H9 (cell line): ENCODE results near the gene GLYR1. TPM values are rescaled to one million over a fixed set of nuclear protein-coding genes. Genes with fewer than 3 reads are reported as not detected.
A peak's percentile ranks its signal among the peaks of the same experiment; 100 is the strongest.
"Not testable (repeated sequence)": the region's sequence is repeated elsewhere in the genome, so short reads cannot be mapped to it uniquely, and the experiment has no call there.

Experiments used
- DNase-seq: peaks from one replicate; pipeline ENCODE4 v3.0.0-alpha.2; 2017
- H2AFZ ChIP-seq: one replicate; pipeline ENCODE4 v1.6.1; 2013; ENCODE audit warnings: mild to moderate bottlenecking, low read length, control low read depth, moderate library complexity
- H2AK5ac ChIP-seq: 2 replicates; pipeline ENCODE4 v1.6.1; 2013; ENCODE audit warnings: low read length, control low read depth, mixed read lengths; ENCODE audit not compliant: insufficient read length
- H2BK120ac ChIP-seq: one replicate; pipeline ENCODE4 v1.6.1; 2013; ENCODE audit warnings: low read depth, mild to moderate bottlenecking, low read length, control low read depth, inconsistent platforms; ENCODE audit not compliant: poor library complexity, severe bottlenecking
- H2BK12ac ChIP-seq: 2 replicates; pipeline ENCODE4 v1.6.1; 2013; ENCODE audit warnings: low read length, control low read depth, mixed read lengths, low read depth; ENCODE audit not compliant: insufficient read length
- H2BK15ac ChIP-seq: 2 replicates; pipeline ENCODE4 v1.6.1; 2013; ENCODE audit warnings: low read depth, low read length, control low read depth
- H2BK20ac ChIP-seq: one replicate; pipeline ENCODE4 v1.6.1; 2013; ENCODE audit warnings: low read depth, mild to moderate bottlenecking, low read length, control low read depth, inconsistent platforms; ENCODE audit not compliant: poor library complexity, severe bottlenecking
- H2BK5ac ChIP-seq: 2 replicates; pipeline ENCODE4 v1.6.1; 2013; ENCODE audit warnings: low read length, control low read depth, mixed read lengths; ENCODE audit not compliant: insufficient read length
- H3K14ac ChIP-seq: 2 replicates; pipeline ENCODE4 v1.6.1; 2013; ENCODE audit warnings: low read length, control low read depth; ENCODE audit not compliant: insufficient read depth
- H3K18ac ChIP-seq: 2 replicates; pipeline ENCODE4 v1.6.1; 2013; ENCODE audit warnings: low read depth, mild to moderate bottlenecking, mixed read lengths, low read length, control low read depth; ENCODE audit not compliant: insufficient read length
- H3K23ac ChIP-seq: 2 replicates; pipeline ENCODE4 v1.6.1; 2013; ENCODE audit warnings: low read length, control low read depth, mixed read lengths, low read depth; ENCODE audit not compliant: insufficient read length
- H3K23me2 ChIP-seq: 2 replicates; pipeline ENCODE4 v1.6.1; 2013; ENCODE audit warnings: low read depth, mild to moderate bottlenecking, mixed read lengths, low read length, control low read depth; ENCODE audit not compliant: insufficient read length, poor library complexity, severe bottlenecking
- H3K27ac ChIP-seq: 2 replicates; pipeline ENCODE4 v1.5.1; 2013; ENCODE audit warnings: low read length, control low read depth, mixed read lengths, low read depth; ENCODE audit not compliant: insufficient read length
- H3K27me3 ChIP-seq: 2 replicates; pipeline ENCODE4 v1.6.1; 2013; ENCODE audit warnings: low read length, control low read depth, inconsistent platforms; ENCODE audit not compliant: insufficient read depth
- H3K4ac ChIP-seq: 2 replicates; pipeline ENCODE4 v1.6.1; 2013; ENCODE audit warnings: low read depth, mild to moderate bottlenecking, control low read depth, inconsistent platforms, low read length, moderate library complexity
- H3K4me1 ChIP-seq: 2 replicates; pipeline ENCODE4 v1.6.1; 2013; ENCODE audit warnings: low read length, control low read depth, inconsistent platforms; ENCODE audit not compliant: insufficient read depth
- H3K4me2 ChIP-seq: 2 replicates; pipeline ENCODE4 v1.6.1; 2013; ENCODE audit warnings: low read length, control low read depth, mixed read lengths; ENCODE audit not compliant: insufficient read length, insufficient read depth
- H3K56ac ChIP-seq: 2 replicates; pipeline ENCODE4 v1.6.1; 2013; ENCODE audit warnings: low read depth, mild to moderate bottlenecking, mixed read lengths, low read length, control low read depth; ENCODE audit not compliant: insufficient read length
- H3K79me1 ChIP-seq: 2 replicates; pipeline ENCODE4 v1.6.1; 2013; ENCODE audit warnings: low read depth, mild to moderate bottlenecking, moderate library complexity, low read length, control low read depth, inconsistent platforms; ENCODE audit not compliant: insufficient read depth, poor library complexity, severe bottlenecking
- H3K79me2 ChIP-seq: 2 replicates; pipeline ENCODE4 v1.6.1; 2013; ENCODE audit warnings: low read length, control low read depth, inconsistent platforms; ENCODE audit not compliant: insufficient read depth
- H3K9ac ChIP-seq: 2 replicates; pipeline ENCODE4 v1.6.1; 2013; ENCODE audit warnings: low read length, control low read depth, mixed read lengths; ENCODE audit not compliant: insufficient read length; ENCODE audit errors: extremely low read depth
- H3K9me3 ChIP-seq: one replicate; pipeline ENCODE4 v1.6.1; 2013; ENCODE audit warnings: low read depth, low read length, inconsistent platforms; ENCODE audit not compliant: control insufficient read depth
- H3T11ph ChIP-seq: one replicate; pipeline ENCODE4 v1.6.1; 2013; ENCODE audit warnings: mild to moderate bottlenecking, low read length, control low read depth, inconsistent platforms
- H4K20me1 ChIP-seq: one replicate; pipeline ENCODE4 v1.6.1; 2013; ENCODE audit not compliant: control insufficient read depth, insufficient read length, insufficient read depth
- H4K5ac ChIP-seq: 2 replicates; pipeline ENCODE4 v1.6.1; 2013; ENCODE audit warnings: low read depth, mild to moderate bottlenecking, mixed read lengths, low read length, control low read depth; ENCODE audit not compliant: insufficient read length
- H4K8ac ChIP-seq: replicated peaks from 2 replicates; pipeline ENCODE4 v1.6.1; 2013; ENCODE audit warnings: low read length, control low read depth, mixed read lengths, low read depth; ENCODE audit not compliant: insufficient read length
- H4K91ac ChIP-seq: 2 replicates; pipeline ENCODE4 v1.6.1; 2013; ENCODE audit warnings: low read depth, mild to moderate bottlenecking, moderate library complexity, mixed read lengths, low read length, control low read depth; ENCODE audit not compliant: insufficient read length
- H3K27ac Mint-ChIP-seq, 3 experiments: 2 replicates in 2 of 3; 3 replicates in 1 of 3; pipeline ENCODE4 v1.8.0; 2020 to 2021; ENCODE audit warnings: mixed read lengths in 3 of 3, mild to moderate bottlenecking in 1 of 3, moderate library complexity in 1 of 3
- H3K27me3 Mint-ChIP-seq: 2 replicates; pipeline ENCODE4 v1.8.0; 2021; ENCODE audit warnings: low read depth, mild to moderate bottlenecking, moderate library complexity, mixed read lengths
- H3K36me3 Mint-ChIP-seq, 3 experiments: 2 replicates in 2 of 3; 3 replicates in 1 of 3; pipeline ENCODE4 v1.8.0; 2020 to 2021; ENCODE audit warnings: low read depth in 3 of 3, mixed read lengths in 3 of 3; ENCODE audit not compliant: insufficient read depth in 1 of 3
- H3K4me1 Mint-ChIP-seq, 2 experiments: 2 replicates each; pipeline ENCODE4 v1.8.0; 2020; ENCODE audit warnings: mixed read lengths in 2 of 2
- H3K4me3 Mint-ChIP-seq, 2 experiments: 2 replicates in 1 of 2; 3 replicates in 1 of 2; pipeline ENCODE4 v1.8.0; 2020 to 2021; ENCODE audit warnings: mild to moderate bottlenecking in 2 of 2, mixed read lengths in 2 of 2, moderate library complexity in 1 of 2
- H3K9me3 Mint-ChIP-seq, 2 experiments: 2 replicates in 1 of 2; 3 replicates in 1 of 2; pipeline ENCODE4 v1.8.0; 2020; ENCODE audit warnings: mild to moderate bottlenecking in 2 of 2, mixed read lengths in 2 of 2, moderate library complexity in 1 of 2
- WGBS: extraction: QIAGEN DNeasy Blood & Tissue Kit; methylation state at CpG from one replicate; pipeline ENCODE4 v1.1.7; 2013; ENCODE audit warnings: missing lambda C conversion rate, low lambda C conversion rate, mixed read lengths; ENCODE audit not compliant: insufficient read length; ENCODE audit errors: extremely low coverage; 5-methylcytosine and 5-hydroxymethylcytosine counted together
- total RNA-seq: library from RNA; stranded (reverse); gene quantifications from 2 replicates; pipeline ENCODE4 v1.2.1, GENCODE V29; 2021
- TF ChIP-seq, protein P1 (sequence below): fragments of 200-600 bp; sonication (generic); conservative IDR thresholded peaks from 3 replicates; pipeline ENCODE4 v1.8.0; 2021; ENCODE audit warnings: antibody characterized with exemption, mild to moderate bottlenecking

Gene GLYR1
- total RNA-seq, 1 experiment from 2014 or later, result 114 TPM

DNA sequence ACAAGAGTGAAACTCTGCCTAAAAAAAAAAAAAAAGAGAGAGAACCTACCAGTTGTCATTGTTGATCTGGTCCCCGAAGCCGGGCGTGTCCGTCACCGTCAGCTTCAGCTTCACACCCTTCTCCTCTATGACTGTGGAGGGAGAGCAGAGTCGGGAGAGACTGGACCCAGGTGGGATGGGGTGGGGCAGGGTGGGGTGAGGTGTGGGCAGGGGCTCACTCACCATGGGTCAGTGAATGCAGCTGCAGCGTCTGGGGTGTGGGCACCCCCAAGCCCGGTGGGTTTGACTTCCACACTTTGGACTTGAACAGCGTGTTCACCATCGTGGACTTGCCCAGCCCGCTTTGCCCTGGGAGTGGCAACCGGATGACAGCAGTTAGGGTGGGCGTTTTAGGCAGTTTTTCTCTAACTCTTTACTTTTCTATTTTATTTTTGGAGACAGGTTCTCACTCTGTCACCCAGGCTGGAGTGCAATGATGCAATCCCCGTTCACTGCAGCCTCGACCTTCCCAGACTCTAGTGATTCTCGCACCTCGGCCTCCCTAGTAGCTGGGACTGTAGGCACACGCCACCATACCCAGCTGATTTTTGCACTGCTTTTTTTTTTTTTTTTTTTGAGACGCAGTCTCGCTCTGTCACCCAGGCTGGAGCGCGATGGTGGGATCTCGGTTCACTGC, 61.2 kb downstream of the GLYR1 start:
- Histone ChIP-seq H3K56ac (no peak overlapping the region), H3K27me3 (no peaks in the 10 kb centered on the region; the same call in 1 of the 2 replicates), H3K9ac (no peak overlapping the region), H2BK20ac (no peak overlapping the region), H3K23me2 (no peaks in the 10 kb centered on the region), H2AFZ (no peak overlapping the region), H4K5ac (no peak overlapping the region), H3K4ac (no peak overlapping the region), H3K4me1 (peaks cover 3% of the 10 kb centered on the region; the same call in 1 of the 2 replicates), H2BK15ac (no peak overlapping the region), H3T11ph (no peak overlapping the region), H2BK12ac (no peak overlapping the region), H3K79me1 (no peaks in the 10 kb centered on the region), H3K14ac (no peak overlapping the region), H4K20me1 (no peaks in the 10 kb centered on the region), H3K4me2 (no peak overlapping the region), H3K23ac (no peak overlapping the region), H3K18ac (no peak overlapping the region), H4K8ac (no peak overlapping the region), H2AK5ac (no peak overlapping the region), H2BK120ac (no peak overlapping the region), H4K91ac (no peak overlapping the region), H3K79me2 (no peaks in the 10 kb centered on the region), H3K9me3 (no peaks in the 10 kb centered on the region), H2BK5ac (no peak overlapping the region), H3K27ac (no peak overlapping the region)
- no peaks in the 10 kb centered on the region for H3K36me3 Mint-ChIP-seq
- H3K4me3 Mint-ChIP-seq, result no peak overlapping the region
- H3K4me1 Mint-ChIP-seq, result peaks cover 15 to 24% of the 10 kb centered on the region in 2 experiments
- TF ChIP-seq, protein P1, sequence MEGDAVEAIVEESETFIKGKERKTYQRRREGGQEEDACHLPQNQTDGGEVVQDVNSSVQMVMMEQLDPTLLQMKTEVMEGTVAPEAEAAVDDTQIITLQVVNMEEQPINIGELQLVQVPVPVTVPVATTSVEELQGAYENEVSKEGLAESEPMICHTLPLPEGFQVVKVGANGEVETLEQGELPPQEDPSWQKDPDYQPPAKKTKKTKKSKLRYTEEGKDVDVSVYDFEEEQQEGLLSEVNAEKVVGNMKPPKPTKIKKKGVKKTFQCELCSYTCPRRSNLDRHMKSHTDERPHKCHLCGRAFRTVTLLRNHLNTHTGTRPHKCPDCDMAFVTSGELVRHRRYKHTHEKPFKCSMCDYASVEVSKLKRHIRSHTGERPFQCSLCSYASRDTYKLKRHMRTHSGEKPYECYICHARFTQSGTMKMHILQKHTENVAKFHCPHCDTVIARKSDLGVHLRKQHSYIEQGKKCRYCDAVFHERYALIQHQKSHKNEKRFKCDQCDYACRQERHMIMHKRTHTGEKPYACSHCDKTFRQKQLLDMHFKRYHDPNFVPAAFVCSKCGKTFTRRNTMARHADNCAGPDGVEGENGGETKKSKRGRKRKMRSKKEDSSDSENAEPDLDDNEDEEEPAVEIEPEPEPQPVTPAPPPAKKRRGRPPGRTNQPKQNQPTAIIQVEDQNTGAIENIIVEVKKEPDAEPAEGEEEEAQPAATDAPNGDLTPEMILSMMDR, result no peak
- no peaks in the 10 kb centered on the region; the same call in 1 of the 2 replicates for H3K27me3 Mint-ChIP-seq
- H3K9me3 Mint-ChIP-seq, result no peaks in the 10 kb centered on the region; a peak in 1 of 5 replicates
- WGBS, result no CpG with 5 or more reads among the region's 23 CpGs
- DNase-seq, result no peak
- H3K27ac Mint-ChIP-seq, result no peak overlapping the region

DNA sequence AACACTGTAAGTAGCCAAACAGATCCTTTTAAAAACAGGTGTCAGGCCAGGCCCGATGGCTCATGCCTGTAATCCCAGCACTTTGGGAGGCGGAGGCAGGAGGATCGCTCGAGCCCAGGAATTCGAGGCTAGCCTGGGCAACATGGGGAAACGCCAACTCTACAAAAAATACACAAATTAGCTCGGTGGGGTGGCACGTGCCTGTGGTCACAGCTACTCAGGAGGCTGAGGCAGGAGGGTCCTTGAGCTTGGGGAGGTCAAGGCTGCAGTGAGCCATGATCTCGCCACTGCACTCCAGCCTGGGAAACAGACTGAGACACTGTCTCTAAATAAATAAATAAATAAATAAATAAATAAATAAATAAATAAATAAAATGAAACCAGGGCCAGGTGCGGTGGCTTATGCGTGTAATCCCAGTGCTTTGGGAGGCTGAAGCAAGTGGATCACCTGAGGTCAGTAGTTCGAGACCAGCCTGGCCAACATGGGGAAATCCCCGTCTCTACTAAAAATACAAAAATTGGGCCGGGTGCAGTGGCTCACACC, 62.6 kb downstream of the GLYR1 start:
- H3K79me1 ChIP-seq, H3K4ac ChIP-seq, H3K4me1 ChIP-seq, H3K18ac ChIP-seq, H3K23ac ChIP-seq, H2BK120ac ChIP-seq, H3K36me3 Mint-ChIP-seq, H3K27me3 ChIP-seq, H3K9me3 Mint-ChIP-seq, H2BK12ac ChIP-seq, DNase-seq, H3K14ac ChIP-seq, H4K20me1 ChIP-seq, H3K4me2 ChIP-seq, H4K91ac ChIP-seq, H2AFZ ChIP-seq, H3K79me2 ChIP-seq, H3K56ac ChIP-seq, H3K27ac ChIP-seq, H4K5ac ChIP-seq, H3K9me3 ChIP-seq, H2AK5ac ChIP-seq, H3K9ac ChIP-seq, H3K23me2 ChIP-seq, H2BK15ac ChIP-seq, H4K8ac ChIP-seq, H2BK5ac ChIP-seq, H3K4me3 Mint-ChIP-seq, H3K27me3 Mint-ChIP-seq, H3T11ph ChIP-seq: not testable (repeated sequence)
- WGBS, result no CpG with 5 or more reads among the region's 14 CpGs
- Mint-ChIP-seq H3K4me1 (peaks cover 15 to 24% of the 10 kb centered on the region in 2 experiments), H3K27ac (peak overlapping the region; percentile 26 to 70 (median 47); a peak in 4 of 7 replicates)
- peak overlapping the region; percentile 78 for H2BK20ac ChIP-seq
